Pancreas (tissue), 10 donors: ENCODE measurements around the gene GTPBP4. TPM values are rescaled to one million over a fixed set of nuclear protein-coding genes. Genes with fewer than 3 reads are reported as not detected.

Experiments
- ATAC-seq, 4 donors: fragments of 200-7000 bp; cut with Tn5 transposase; one replicate each; pipeline versions ENCODE4 v1.8.0 to v1.9.1; 2020; ENCODE audit warnings: mild to moderate bottlenecking in 4 of 4, moderate library complexity in 4 of 4
- DNase-seq, 6 donors: peaks; one replicate each; pipeline ENCODE4 v3.0.0-alpha.2; 2020
- FAIRE-seq: peaks from 2 replicates; lab custom pipeline; 2012; peaks lifted over from hg19 to GRCh38; lab: Jason Lieb, UNC
- H3K27ac ChIP-seq, 4 donors: fragments of 200-600 bp; sonication (generic); 1 replicate in 3 of 4; 2 replicates in 1 of 4; pipeline versions ENCODE4 v1.5.0 to v1.8.0; 2020
- H3K27me3 ChIP-seq, 4 donors: fragments of 200-600 bp; one replicate each; pipeline ENCODE4 v1.8.0; 2021
- H3K36me3 ChIP-seq, 3 donors: fragments of 200-600 bp; sonication (generic) in 1 of 3; one replicate each; pipeline versions ENCODE4 v1.5.0 to v1.8.0; 2020 to 2021
- H3K4me1 ChIP-seq, 3 donors: fragments of 200-600 bp; one replicate each; pipeline ENCODE4 v1.8.0; 2021
- H3K4me3 ChIP-seq, 4 donors: fragments of 200-600 bp; sonication (generic) in 2 of 4; one replicate each; pipeline versions ENCODE4 v1.5.0 to v1.8.0; 2020 to 2021
- H3K9me3 ChIP-seq, 4 donors: fragments of 200-600 bp; one replicate each; pipeline ENCODE4 v1.8.0; 2021
- WGBS, 2 donors: extraction: QIAGEN DNeasy Blood & Tissue Kit; methylation state at CpG; one replicate each; pipeline ENCODE4 v1.1.7; 2013; 5-methylcytosine and 5-hydroxymethylcytosine counted together
- intact Hi-C, 3 donors: fragments of 100-400 bp; cut with DNase I; formaldehyde crosslinking; loops; one replicate each; pipeline versions ENCODE4 v1.11.1 to v1.14.2; 2022
- polyA plus RNA-seq, 2 donors: library from polyadenylated mRNA; stranded (reverse); fragments of 200-250 nt; gene quantifications; one replicate each; pipeline ENCODE4 v1.2.3, GENCODE V29; 2013
- total RNA-seq, 6 donors: library from RNA; stranded (reverse); fragmentation: NEBNext Ultra II Directional in 4 of 6; extraction: Animal tissue kit (Norgen Biotek cat#: 25700) in 4 of 6; gene quantifications; one replicate each; pipeline versions ENCODE4 v1.2.1 to v1.2.4, GENCODE V29; 2021 to 2023
- TF ChIP-seq, protein P1 (sequence below), 4 donors: fragments of 200-600 bp; sonication (generic) in 3 of 4; IDR thresholded peaks; one replicate each; pipeline versions ENCODE4 v1.5.0 to v1.8.0; 2021; ENCODE audit warnings: antibody characterized with exemption in 4 of 4
- donor health status: healthy with polysubstance abuse.
- donor health status: DM: no; HTN: no; CAD: no; lungs with moderate emphysema.
- donor health status: DM: no; HTN: no; CAD: no.
- donor health status: control.
- donor health status: control.
- donor health status: Bipolar disorder and iron deficiency.
- donor health status: DM: yes; HTN: yes; CAD: no.
- donor health status: DM: no; HTN: no; CAD: no.
- donor health status: DM: no; HTN: no; CAD: no.
- donor health status: DM: yes; HTN: yes; CAD: no.

Gene GTPBP4
- total and polyA plus RNA-seq, 8 donors = 6.9 to 18.4 (median 15.8) TPM

DNA sequence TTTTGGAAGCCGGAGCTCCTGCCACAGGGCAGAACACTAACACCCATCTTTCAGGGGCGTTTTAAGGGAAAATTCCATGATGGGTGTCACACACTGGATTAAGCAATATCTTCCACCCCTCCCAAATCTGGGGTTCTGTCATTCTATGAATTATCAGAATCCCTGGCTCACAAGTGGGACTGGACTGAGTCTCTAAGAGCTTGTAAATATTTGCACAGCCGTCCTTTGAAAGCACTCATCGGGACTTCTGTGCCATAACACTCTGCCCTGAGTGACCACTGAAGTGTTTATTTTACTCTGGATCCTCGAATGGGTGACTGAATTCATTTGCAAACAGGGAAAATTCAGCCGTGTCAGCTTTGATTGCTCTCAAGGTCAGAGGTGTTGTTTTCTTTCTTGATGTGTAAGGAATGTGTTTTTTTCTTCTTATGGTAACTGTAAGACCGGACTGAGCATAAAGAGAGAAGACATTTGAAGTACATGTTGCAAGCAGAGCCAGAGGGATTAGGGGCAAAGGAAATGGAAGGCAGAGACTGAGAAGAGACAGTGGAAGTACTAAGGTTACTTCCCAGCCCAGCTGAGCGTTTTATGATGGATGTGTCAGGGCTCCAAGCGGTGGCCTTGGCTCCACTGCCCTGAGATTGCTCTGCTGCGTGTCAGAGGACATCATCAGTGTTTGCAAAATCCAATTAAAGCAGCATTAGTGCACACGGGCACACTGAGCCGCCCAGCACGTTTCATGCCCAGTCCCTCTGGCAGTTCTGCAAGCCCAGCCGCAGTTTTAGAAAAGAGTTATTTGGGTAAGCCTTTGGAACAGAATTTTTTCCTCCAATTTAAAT lies 17.7 kb upstream of the GTPBP4 start:
- intact Hi-C loops = no loop called here
- no peaks in the 10 kb centered on the region for H3K27me3 ChIP-seq
- H3K9me3 ChIP-seq = no peaks in the 10 kb centered on the region
- H3K4me3 ChIP-seq = peak overlapping the region in 1 of 4 donors; percentile 19
- peak in 3 of 6 donors; percentile 36 to 44 (median 37) for DNase-seq
- ATAC-seq = peak; percentile 83 to 89 (median 87)
- TF ChIP-seq, protein P1, sequence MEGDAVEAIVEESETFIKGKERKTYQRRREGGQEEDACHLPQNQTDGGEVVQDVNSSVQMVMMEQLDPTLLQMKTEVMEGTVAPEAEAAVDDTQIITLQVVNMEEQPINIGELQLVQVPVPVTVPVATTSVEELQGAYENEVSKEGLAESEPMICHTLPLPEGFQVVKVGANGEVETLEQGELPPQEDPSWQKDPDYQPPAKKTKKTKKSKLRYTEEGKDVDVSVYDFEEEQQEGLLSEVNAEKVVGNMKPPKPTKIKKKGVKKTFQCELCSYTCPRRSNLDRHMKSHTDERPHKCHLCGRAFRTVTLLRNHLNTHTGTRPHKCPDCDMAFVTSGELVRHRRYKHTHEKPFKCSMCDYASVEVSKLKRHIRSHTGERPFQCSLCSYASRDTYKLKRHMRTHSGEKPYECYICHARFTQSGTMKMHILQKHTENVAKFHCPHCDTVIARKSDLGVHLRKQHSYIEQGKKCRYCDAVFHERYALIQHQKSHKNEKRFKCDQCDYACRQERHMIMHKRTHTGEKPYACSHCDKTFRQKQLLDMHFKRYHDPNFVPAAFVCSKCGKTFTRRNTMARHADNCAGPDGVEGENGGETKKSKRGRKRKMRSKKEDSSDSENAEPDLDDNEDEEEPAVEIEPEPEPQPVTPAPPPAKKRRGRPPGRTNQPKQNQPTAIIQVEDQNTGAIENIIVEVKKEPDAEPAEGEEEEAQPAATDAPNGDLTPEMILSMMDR (IDR thresholded peaks at IDR 0.05) = no peak
- no peak for FAIRE-seq
- no peaks in the 10 kb centered on the region for H3K36me3 ChIP-seq
- peak overlapping the region; percentile 6 to 77 (median 54) for H3K27ac ChIP-seq
- 6 to 7% methylated on average over 14 of the region's 14 CpGs for WGBS, 2 donors
- H3K4me1 ChIP-seq = peaks cover 7 to 11% (median 8%) of the 10 kb centered on the region in 3 donors

DNA sequence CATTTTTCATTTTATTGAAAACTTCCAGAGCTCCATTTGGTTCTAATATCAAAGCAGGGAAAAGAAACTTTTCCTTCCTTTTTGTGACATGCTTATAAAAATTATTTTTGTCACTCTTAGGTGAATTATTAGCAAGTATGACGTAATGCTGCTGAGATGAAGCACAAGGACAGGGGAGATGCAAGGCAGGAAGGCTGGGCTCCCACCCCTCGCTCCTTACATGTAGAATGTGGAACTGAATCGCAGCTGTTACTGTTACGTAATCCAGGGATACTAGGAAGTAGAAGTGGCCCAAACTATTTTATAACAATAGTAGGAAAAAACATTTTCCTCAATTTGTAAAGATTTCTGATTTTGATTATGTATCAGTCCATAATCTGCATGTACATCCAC lies 17.1 kb upstream of the GTPBP4 start:
- Histone ChIP-seq H3K9me3 (no peaks in the 10 kb centered on the region), H3K27me3 (no peaks in the 10 kb centered on the region), H3K27ac (peak overlapping the region; percentile 6 to 77 (median 54)), H3K4me3 (peak overlapping the region in 1 of 4 donors; percentile 19), H3K4me1 (peaks cover 7 to 11% (median 8%) of the 10 kb centered on the region in 3 donors), H3K36me3 (no peaks in the 10 kb centered on the region)
- FAIRE-seq (no peak), ATAC-seq (peak; percentile 45 to 67 (median 54)), DNase-seq (no peak)
- TF ChIP-seq, protein P1 (IDR thresholded peaks at IDR 0.05) = no peak
- 20 to 38% methylated on average over 4 of the region's 4 CpGs for WGBS, 2 donors
- intact Hi-C loops = no loop called here

DNA sequence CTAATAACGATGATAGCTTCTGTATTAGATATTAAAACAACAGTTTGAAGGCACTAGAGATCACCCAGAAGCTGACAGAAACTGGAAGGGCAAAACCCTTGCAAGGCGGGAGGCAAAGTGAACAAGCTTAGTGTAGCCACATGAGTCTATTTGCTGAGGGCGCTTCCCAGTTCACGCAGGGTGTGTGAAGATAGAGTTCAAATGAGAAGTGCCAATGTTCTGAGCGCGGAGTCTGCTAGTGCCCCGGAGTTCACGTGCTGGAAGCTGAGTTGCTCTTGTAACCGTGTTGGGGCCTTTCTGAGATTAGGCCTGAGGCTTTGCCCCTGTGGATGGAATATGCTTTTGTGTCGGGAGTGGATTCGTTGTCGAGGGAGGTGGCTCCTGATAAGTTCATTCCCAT lies 16.6 kb upstream of the GTPBP4 start:
- FAIRE-seq = no peak
- Histone ChIP-seq H3K27ac (peak overlapping the region in 1 of 4 donors; percentile 77), H3K4me3 (no peak overlapping the region), H3K9me3 (no peaks in the 10 kb centered on the region), H3K36me3 (no peaks in the 10 kb centered on the region), H3K27me3 (no peaks in the 10 kb centered on the region), H3K4me1 (peaks cover 7 to 11% (median 8%) of the 10 kb centered on the region in 3 donors)
- TF ChIP-seq, protein P1 (IDR thresholded peaks at IDR 0.05) = no peak
- DNase-seq = no peak
- 83 to 85% methylated on average over 12 of the region's 12 CpGs for WGBS, 2 donors
- intact Hi-C loops = no loop called here
- no peak for ATAC-seq

DNA sequence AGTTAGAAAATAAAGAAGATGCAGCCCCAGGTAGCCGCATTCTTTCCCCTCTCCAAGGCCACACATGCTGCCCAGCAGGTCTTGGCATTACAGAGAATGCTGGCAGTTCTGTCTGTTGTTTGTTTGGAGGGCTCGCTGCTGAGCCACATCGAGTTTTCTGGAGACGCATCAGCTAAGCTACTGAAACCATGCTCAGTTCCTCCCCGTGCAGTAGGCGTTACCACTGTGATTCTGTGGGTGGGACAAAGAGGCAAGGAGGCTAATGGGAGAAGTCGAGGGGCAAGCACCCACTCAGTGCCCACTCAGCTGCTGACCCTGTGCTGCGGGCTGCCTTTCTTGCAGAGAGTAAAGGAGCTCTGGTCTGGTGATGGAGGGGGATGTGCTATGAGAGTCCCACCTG lies 15.5 kb upstream of the GTPBP4 start:
- intact Hi-C loops = no loop called here
- FAIRE-seq (no peak), DNase-seq (no peak), ATAC-seq (no peak)
- WGBS, 2 donors = 86% methylated on average over 8 of the region's 8 CpGs
- Histone ChIP-seq H3K4me1 (peaks cover 7 to 11% (median 8%) of the 10 kb centered on the region in 3 donors), H3K36me3 (no peaks in the 10 kb centered on the region), H3K4me3 (no peak overlapping the region), H3K27ac (no peak overlapping the region), H3K9me3 (no peaks in the 10 kb centered on the region), H3K27me3 (no peaks in the 10 kb centered on the region)
- TF ChIP-seq, protein P1 (IDR thresholded peaks at IDR 0.05) = no peak
